Measurements from ENCODE around the gene C12orf56. TPM values are rescaled to one million over a fixed set of nuclear protein-coding genes. Genes with fewer than 3 reads are reported as not detected.
"Not testable (repeated sequence)": the region's sequence is repeated elsewhere in the genome, so short reads cannot be mapped to it uniquely, and the experiment has no call there.

C12orf56 gene
- polyA plus RNA-seq, 2 of the 4 experiments (the other 2 are of a cell fraction), result 0.05 to 0.22 TPM

DNA sequence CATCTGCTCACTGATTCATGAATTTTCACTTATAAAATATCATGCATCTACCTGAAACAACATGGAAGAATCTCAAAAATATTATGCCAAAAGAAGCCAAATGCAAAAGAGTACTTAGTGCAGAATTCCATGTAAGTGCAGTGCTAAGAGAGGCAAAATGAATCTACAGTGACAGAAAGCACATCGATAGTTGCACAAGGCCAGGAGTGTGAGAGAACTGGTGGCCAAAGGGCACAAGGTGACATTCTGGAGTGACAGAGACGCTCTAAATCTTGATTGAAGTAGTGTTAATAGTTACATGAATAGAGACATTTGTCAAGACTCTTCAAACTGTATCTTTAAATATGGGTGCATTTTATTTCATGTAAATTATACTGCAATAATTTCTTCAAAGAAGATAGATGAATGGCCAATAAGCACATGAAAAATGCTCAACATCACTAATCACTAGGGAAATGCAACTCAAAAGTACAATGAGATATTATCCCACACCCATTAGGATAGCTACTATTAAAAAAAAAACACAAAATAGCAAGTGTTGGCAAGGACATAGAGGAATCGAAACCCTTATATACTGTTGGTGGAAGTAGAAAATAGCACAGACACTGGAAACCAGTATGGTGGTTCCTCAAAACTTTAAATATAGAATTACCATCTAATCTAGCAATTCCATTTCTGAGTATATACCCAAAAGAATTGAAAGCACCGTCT is 96.7 kb downstream of the C12orf56 start:
- FAIRE-seq, result no peak
- DNase-seq (ENCODE audit: low read depth in 1 of 2, low spot score in 1 of 2), result no peak

GRCh38 chr12:64293174-64293573 is 97.4 kb downstream of the C12orf56 start:
- WGBS (ENCODE audit: missing lambda C conversion rate), result 76% methylated on average over 8 of the region's 15 CpGs
- H3K4me2 ChIP-seq; POLR2A ChIA-PET; CTCF ChIA-PET; FAIRE-seq; H3K4me1 ChIP-seq; DNase-seq (ENCODE audit: low read depth in 1 of 2, low spot score in 1 of 2); ATAC-seq; H3K27ac ChIP-seq; H3K9me3 ChIP-seq; H3K4me3 ChIP-seq: not testable (repeated sequence)

More for the DNA sequence above, 96.7 kb downstream of the C12orf56 start:
- ChIA-PET CTCF (no interaction called here), POLR2A (no interaction called here)
- WGBS (ENCODE audit: missing lambda C conversion rate), result 53% methylated on average over 4 of the region's 4 CpGs
- no peak for ATAC-seq
- Histone ChIP-seq H3K9me3 (no peaks in the 10 kb centered on the region), H3K4me2 (no peak overlapping the region), H3K4me1 (no peaks in the 10 kb centered on the region), H3K27ac (no peak overlapping the region), H3K4me3 (no peak overlapping the region)
- no peak for TF ChIP-seq HOXB13 (CRISPR knock-in tag; IDR thresholded peaks at IDR 0.05; ENCODE audit: low read depth)
- peak; percentile 60; the same call in 1 of the 2 replicates for TF ChIP-seq RFX5 (IDR thresholded peaks at IDR 0.05)

GRCh38 chr12:64286521-64286920 is 104.0 kb downstream of the C12orf56 start:
- DNase-seq (ENCODE audit: low read depth in 1 of 2, low spot score in 1 of 2) (no peak), ATAC-seq (no peak), FAIRE-seq (no peak)
- 47% methylated on average over 4 of the region's 4 CpGs for WGBS (ENCODE audit: missing lambda C conversion rate)
- POLR2A ChIA-PET, result no interaction called here
- Histone ChIP-seq H3K4me2 (no peak overlapping the region), H3K9me3 (no peaks in the 10 kb centered on the region), H3K27ac (no peak overlapping the region), H3K4me1 (no peaks in the 10 kb centered on the region), H3K4me3 (no peak overlapping the region)
- TF ChIP-seq KDM5A (IDR thresholded peaks at IDR 0.05) (no peak), RAD21 (conservative IDR thresholded peaks at IDR 0.05 in 1 of 2, IDR thresholded peaks at IDR 0.05 in 1 of 2) (no peak), SMC3 (IDR thresholded peaks at IDR 0.05) (no peak), HES2 (IDR thresholded peaks at IDR 0.05) (no peak), MAX (IDR thresholded peaks at IDR 0.05) (no peak), ESRRA (IDR thresholded peaks at IDR 0.05; ENCODE audit: borderline replicate concordance, low read length) (no peak), FOSB (CRISPR knock-in tag; IDR thresholded peaks at IDR 0.05) (no peak), NFE2L2 (conservative IDR thresholded peaks at IDR 0.05; ENCODE audit: low read length) (no peak), NPAS2 (CRISPR knock-in tag; IDR thresholded peaks at IDR 0.05; ENCODE audit: borderline replicate concordance) (no peak), TFCP2L1 (CRISPR knock-in tag; IDR thresholded peaks at IDR 0.05) (no peak), BHLHE40 (IDR thresholded peaks at IDR 0.05; ENCODE audit: low read depth, low read length) (no peak)
- CTCF ChIA-PET, result interaction anchor here (0.6 kb wide), 1 partner anchor 471 kb away, joined by 3 read pairs; no protein-coding TSS in a partner anchor

DNA sequence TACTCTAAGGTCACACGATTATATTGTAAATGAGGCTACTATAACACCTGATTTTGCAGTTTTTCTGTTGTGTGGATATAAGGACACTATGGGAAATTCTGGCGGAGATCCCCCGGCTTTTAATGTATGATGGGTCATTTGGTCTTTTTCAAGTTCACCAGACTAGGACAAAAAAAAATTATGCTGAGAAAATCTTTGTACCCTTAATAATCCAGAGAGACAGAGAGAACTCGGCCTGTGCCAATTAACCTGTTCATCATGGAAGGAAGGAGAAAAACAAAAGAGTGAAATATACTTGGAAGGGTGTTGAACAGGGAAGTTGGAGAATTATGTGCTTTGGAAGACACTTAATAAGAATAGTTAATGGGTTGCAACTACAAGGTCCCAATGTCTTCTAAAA is 106.3 kb downstream of the C12orf56 start:
- CTCF ChIA-PET, result no interaction called here

More for the DNA sequence above, 106.3 kb downstream of the C12orf56 start:
- no peak overlapping the region for H3K4me3 ChIP-seq
- 65% methylated on average over 4 of the region's 4 CpGs for WGBS (ENCODE audit: missing lambda C conversion rate)
- H3K27ac ChIP-seq, result no peak overlapping the region
- DNase-seq (ENCODE audit: low read depth in 1 of 2, low spot score in 1 of 2) (no peak), FAIRE-seq (no peak), ATAC-seq (no peak)
- POLR2A ChIA-PET, result no interaction called here
- no peaks in the 10 kb centered on the region for H3K9me3 ChIP-seq
- H3K4me2 ChIP-seq, result no peak overlapping the region
- H3K4me1 ChIP-seq, result no peaks in the 10 kb centered on the region
- TF ChIP-seq ZC3H11A (IDR thresholded peaks at IDR 0.05), result no peak
- TF ChIP-seq NR3C1 (IDR thresholded peaks at IDR 0.05), result no peak
- no peak for TF ChIP-seq MAX (IDR thresholded peaks at IDR 0.05)
- TF ChIP-seq, protein P1, sequence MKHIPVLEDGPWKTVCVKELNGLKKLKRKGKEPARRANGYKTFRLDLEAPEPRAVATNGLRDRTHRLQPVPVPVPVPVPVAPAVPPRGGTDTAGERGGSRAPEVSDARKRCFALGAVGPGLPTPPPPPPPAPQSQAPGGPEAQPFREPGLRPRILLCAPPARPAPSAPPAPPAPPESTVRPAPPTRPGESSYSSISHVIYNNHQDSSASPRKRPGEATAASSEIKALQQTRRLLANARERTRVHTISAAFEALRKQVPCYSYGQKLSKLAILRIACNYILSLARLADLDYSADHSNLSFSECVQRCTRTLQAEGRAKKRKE (CRISPR knock-in tag; IDR thresholded peaks at IDR 0.05; ENCODE audit: low read depth), result no peak
- TF ChIP-seq SMC3 (IDR thresholded peaks at IDR 0.05), result no peak

All from A549 (cell line).